ENCODE data around the gene ZNF236.

DNA sequence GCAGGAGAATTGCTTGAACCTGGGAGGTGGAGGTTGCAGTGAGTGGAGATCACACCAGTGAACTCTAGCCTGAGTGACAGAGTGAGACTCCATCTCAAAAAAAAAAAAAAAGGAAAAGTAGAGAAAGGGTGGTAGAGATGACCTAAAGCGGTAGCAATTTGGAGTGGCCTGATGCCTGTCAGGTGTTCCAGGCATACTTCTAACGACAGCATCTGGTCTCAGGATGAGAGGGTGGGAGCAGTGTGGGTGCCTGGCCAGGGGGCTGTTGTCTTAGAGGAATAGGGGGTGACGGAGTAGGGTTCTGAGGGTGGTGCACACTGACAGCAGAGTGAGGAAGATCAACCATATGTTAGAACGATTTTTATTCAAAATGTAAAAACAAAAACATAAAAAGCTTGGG lies 21.8 kb downstream of the ZNF236 start:
- no peak for TF ChIP-seq POLR2A (IDR thresholded peaks at IDR 0.05)
- TF ChIP-seq, protein P1, sequence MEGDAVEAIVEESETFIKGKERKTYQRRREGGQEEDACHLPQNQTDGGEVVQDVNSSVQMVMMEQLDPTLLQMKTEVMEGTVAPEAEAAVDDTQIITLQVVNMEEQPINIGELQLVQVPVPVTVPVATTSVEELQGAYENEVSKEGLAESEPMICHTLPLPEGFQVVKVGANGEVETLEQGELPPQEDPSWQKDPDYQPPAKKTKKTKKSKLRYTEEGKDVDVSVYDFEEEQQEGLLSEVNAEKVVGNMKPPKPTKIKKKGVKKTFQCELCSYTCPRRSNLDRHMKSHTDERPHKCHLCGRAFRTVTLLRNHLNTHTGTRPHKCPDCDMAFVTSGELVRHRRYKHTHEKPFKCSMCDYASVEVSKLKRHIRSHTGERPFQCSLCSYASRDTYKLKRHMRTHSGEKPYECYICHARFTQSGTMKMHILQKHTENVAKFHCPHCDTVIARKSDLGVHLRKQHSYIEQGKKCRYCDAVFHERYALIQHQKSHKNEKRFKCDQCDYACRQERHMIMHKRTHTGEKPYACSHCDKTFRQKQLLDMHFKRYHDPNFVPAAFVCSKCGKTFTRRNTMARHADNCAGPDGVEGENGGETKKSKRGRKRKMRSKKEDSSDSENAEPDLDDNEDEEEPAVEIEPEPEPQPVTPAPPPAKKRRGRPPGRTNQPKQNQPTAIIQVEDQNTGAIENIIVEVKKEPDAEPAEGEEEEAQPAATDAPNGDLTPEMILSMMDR (IDR thresholded peaks at IDR 0.05): no peak
